Posterior cingulate gyrus (tissue), 11 donors: Measurements from ENCODE around the gene RAB4A.
A peak's percentile ranks its signal among the peaks of the same experiment; 100 is the strongest.

ENCODE experiments used
- DNase-seq, 10 donors: peaks; one replicate each; pipeline versions ENCODE4 v3.0.0 to v3.0.0-alpha.2; 2020 to 2021; ENCODE audit warnings: mixed read lengths in 3 of 10
- intact Hi-C: fragments of 100-400 bp; cut with DNase I; formaldehyde crosslinking; loops from one replicate; pipeline ENCODE4 v1.15.1; 2023

The RAB4A gene

GRCh38 chr1:229270547-229271447, at the start of gene RAB4A:
RAB4A (plus strand) TSS chr1:229271111; CDS start chr1:229271340, 229 bp downstream.
- peak; percentile 78 to 98 (median 86) for DNase-seq
- intact Hi-C loops = loop anchor here (1.0 to 5.0 kb wide), 2 partner anchors 72 to 237 kb away; partner anchors contain the start of gene NUP133

- no peak for DNase-seq
- intact Hi-C loops = loop anchor here (10.0 kb wide), 1 partner anchor 67 kb away; no protein-coding TSS in a partner anchor
Observed at GRCh38 chr1:229222081-229222480, 48.8 kb upstream of the RAB4A start.

GRCh38 chr1:229223498-229223897, 47.4 kb upstream of the RAB4A start:
- intact Hi-C loops = loop anchor here (10.0 kb wide), 1 partner anchor 69 kb away; no protein-coding TSS in a partner anchor
- no peak for DNase-seq

- intact Hi-C loops = loop anchor here (10.0 kb wide), 1 partner anchor 70 kb away; no protein-coding TSS in a partner anchor
- no peak for DNase-seq
Observed at GRCh38 chr1:229224308-229224707, 46.6 kb upstream of the RAB4A start.

- no peak for DNase-seq
- intact Hi-C loops = loop anchor here (5.0 to 10.0 kb wide), 2 partner anchors 71 to 223 kb away; no protein-coding TSS in a partner anchor
Observed at GRCh38 chr1:229225331-229225782, 45.6 kb upstream of the RAB4A start.

GRCh38 chr1:229226796-229227195, 44.1 kb upstream of the RAB4A start:
- intact Hi-C loops = loop anchor here (1.0 to 10.0 kb wide), 4 partner anchors 72 to 562 kb away; partner anchors contain the start of gene RHOU

GRCh38 chr1:229227298-229227919, 43.5 kb upstream of the RAB4A start:
- intact Hi-C loops = loop anchor here (1.0 to 10.0 kb wide), 4 partner anchors 73 to 563 kb away; partner anchors contain the start of gene RHOU
- DNase-seq = peak; percentile 78 to 98 (median 92)

More at GRCh38 chr1:229226796-229227195, 44.1 kb upstream of the RAB4A start:
- no peak for DNase-seq

GRCh38 chr1:229228522-229228921, 42.4 kb upstream of the RAB4A start:
- no peak for DNase-seq
- intact Hi-C loops = loop anchor here (5.0 to 10.0 kb wide), 2 partner anchors 74 to 226 kb away; no protein-coding TSS in a partner anchor

- intact Hi-C loops = loop anchor here (5.0 to 10.0 kb wide), 2 partner anchors 74 to 227 kb away; no protein-coding TSS in a partner anchor
- DNase-seq = no peak
Observed at GRCh38 chr1:229229137-229229720, 41.7 kb upstream of the RAB4A start.

- DNase-seq = peak in 9 of 10 donors; percentile 62 to 96 (median 76)
- intact Hi-C loops = loop anchor here (5.0 to 10.0 kb wide), 2 partner anchors 75 to 227 kb away; no protein-coding TSS in a partner anchor
Observed at GRCh38 chr1:229229721-229230139, 41.2 kb upstream of the RAB4A start.

GRCh38 chr1:229230140-229230892, 40.6 kb upstream of the RAB4A start:
- intact Hi-C loops = no loop called here
- DNase-seq = peak in 6 of 10 donors; percentile 51 to 90 (median 67)

GRCh38 chr1:229230893-229231753, 39.8 kb upstream of the RAB4A start:
- intact Hi-C loops = no loop called here
- DNase-seq = no peak

GRCh38 chr1:229231754-229232119, 39.2 kb upstream of the RAB4A start:
- DNase-seq = peak in 3 of 10 donors; percentile 32 to 86 (median 62)
- intact Hi-C loops = no loop called here

GRCh38 chr1:229234870-229235472, 35.9 kb upstream of the RAB4A start:
- DNase-seq = peak in 1 of 10 donors; percentile 62
- intact Hi-C loops = no loop called here

GRCh38 chr1:229237320-229237719, 33.6 kb upstream of the RAB4A start:
- intact Hi-C loops = no loop called here
- no peak for DNase-seq

GRCh38 chr1:229238231-229238630, 32.7 kb upstream of the RAB4A start:
- intact Hi-C loops = no loop called here
- no peak for DNase-seq

- intact Hi-C loops = no loop called here
- peak; percentile 64 to 98 (median 78) for DNase-seq
Observed at GRCh38 chr1:229238674-229239415, 32.1 kb upstream of the RAB4A start.
